ENCODE data around the gene PORCN. TPM values are rescaled to one million over a fixed set of nuclear protein-coding genes. Genes with fewer than 3 reads are reported as not detected.

PORCN gene
- total RNA-seq, 2 donors from 2014 or later: 51.1 to 54.4 TPM

DNA sequence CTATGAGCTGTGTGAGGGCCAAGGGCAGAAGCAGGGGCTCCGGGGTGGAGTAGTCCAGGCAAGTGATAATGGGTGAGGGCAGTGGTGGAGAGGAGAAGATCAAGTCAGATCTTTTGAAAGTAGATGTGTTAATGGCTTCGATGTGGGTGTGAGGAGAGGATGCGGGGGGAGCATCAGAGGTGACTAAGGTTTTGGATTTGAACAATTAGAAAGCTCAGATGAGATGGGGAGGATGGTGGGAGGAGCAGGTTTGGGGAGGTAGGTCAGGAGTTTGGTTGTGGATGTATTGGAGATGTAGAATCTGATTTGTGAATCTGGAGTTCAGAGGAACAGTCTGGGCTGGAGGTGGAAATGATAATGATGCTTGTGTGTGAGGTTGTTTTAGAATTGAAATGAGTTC, 28.2 kb upstream of the PORCN start:
- H3K36me3 Mint-ChIP-seq (ENCODE audit: low read depth): peaks cover 41% of the 10 kb centered on the region
- H3K27ac Mint-ChIP-seq: no peak overlapping the region

DNA sequence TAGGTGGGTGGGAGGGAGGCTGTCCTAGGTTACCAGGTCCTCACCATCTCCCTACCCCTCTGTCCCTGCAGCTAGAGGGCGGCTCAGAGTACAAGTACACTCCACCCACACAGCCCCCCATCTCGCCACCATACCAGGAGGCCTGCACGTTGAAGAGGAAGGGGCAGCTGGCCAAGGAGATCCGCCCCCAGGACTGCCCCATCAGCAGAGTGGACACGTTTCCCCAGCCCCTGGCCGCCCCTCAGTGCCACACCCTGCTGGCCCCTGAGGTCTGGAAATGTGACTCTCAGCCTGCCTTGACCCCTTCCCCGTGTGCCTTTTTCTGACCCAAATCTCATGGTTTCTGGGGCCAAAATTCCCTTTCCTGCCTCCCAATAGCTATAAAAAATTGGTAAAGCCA, 26.3 kb upstream of the PORCN start:
- TF ChIP-seq, protein P1, sequence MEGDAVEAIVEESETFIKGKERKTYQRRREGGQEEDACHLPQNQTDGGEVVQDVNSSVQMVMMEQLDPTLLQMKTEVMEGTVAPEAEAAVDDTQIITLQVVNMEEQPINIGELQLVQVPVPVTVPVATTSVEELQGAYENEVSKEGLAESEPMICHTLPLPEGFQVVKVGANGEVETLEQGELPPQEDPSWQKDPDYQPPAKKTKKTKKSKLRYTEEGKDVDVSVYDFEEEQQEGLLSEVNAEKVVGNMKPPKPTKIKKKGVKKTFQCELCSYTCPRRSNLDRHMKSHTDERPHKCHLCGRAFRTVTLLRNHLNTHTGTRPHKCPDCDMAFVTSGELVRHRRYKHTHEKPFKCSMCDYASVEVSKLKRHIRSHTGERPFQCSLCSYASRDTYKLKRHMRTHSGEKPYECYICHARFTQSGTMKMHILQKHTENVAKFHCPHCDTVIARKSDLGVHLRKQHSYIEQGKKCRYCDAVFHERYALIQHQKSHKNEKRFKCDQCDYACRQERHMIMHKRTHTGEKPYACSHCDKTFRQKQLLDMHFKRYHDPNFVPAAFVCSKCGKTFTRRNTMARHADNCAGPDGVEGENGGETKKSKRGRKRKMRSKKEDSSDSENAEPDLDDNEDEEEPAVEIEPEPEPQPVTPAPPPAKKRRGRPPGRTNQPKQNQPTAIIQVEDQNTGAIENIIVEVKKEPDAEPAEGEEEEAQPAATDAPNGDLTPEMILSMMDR (conservative IDR thresholded peaks at IDR 0.05): no peak
- Histone ChIP-seq H3K4me3 (ENCODE audit: low read length) (no peak overlapping the region), H3K36me3 (ENCODE audit: control insufficient read depth, insufficient read depth, low read length) (peaks cover 32% of the 10 kb centered on the region), H3K27ac (ENCODE audit: low read depth, low read length) (no peak overlapping the region), H3K27me3 (ENCODE audit: control insufficient read depth, insufficient read depth, low read length, poor library complexity, severe bottlenecking) (no peaks in the 10 kb centered on the region), H3K4me1 (ENCODE audit: control insufficient read depth, insufficient read depth, low read length) (no peaks in the 10 kb centered on the region), H3K9me3 (ENCODE audit: control insufficient read depth, low read length) (no peaks in the 10 kb centered on the region), H3K9ac (ENCODE audit: extremely low read depth, low read length, poor library complexity, severe bottlenecking) (no peak overlapping the region)
- H3K4me1 Mint-ChIP-seq: peaks cover under 1% of the 10 kb centered on the region
- DNase-seq: no peak
- peaks cover 63% of the 10 kb centered on the region for H3K9me3 Mint-ChIP-seq
- no peak overlapping the region for H3K27ac Mint-ChIP-seq
- 92% methylated on average over 5 of the region's 7 CpGs; no CpG with 5 or more reads in 1 of the 2 experiments for WGBS, 2 experiments (ENCODE audit: insufficient coverage in 1 of 2, insufficient read length in 1 of 2)
- no peak overlapping the region for H3K4me3 Mint-ChIP-seq
- H3K36me3 Mint-ChIP-seq (ENCODE audit: low read depth): peaks cover 50% of the 10 kb centered on the region
- no peaks in the 10 kb centered on the region for H3K27me3 Mint-ChIP-seq (ENCODE audit: insufficient read depth)

More for the DNA sequence above, 28.2 kb upstream of the PORCN start:
- Histone ChIP-seq H3K27me3 (ENCODE audit: control insufficient read depth, insufficient read depth, low read length, poor library complexity, severe bottlenecking) (no peaks in the 10 kb centered on the region), H3K4me3 (ENCODE audit: low read length) (no peak overlapping the region), H3K4me1 (ENCODE audit: control insufficient read depth, insufficient read depth, low read length) (no peaks in the 10 kb centered on the region), H3K36me3 (ENCODE audit: control insufficient read depth, insufficient read depth, low read length) (peaks cover 29% of the 10 kb centered on the region), H3K9me3 (ENCODE audit: control insufficient read depth, low read length) (no peaks in the 10 kb centered on the region), H3K9ac (ENCODE audit: extremely low read depth, low read length, poor library complexity, severe bottlenecking) (no peak overlapping the region), H3K27ac (ENCODE audit: low read depth, low read length) (no peak overlapping the region)
- no peak for DNase-seq
- TF ChIP-seq, protein P1 (conservative IDR thresholded peaks at IDR 0.05): no peak
- peaks cover 69% of the 10 kb centered on the region for H3K9me3 Mint-ChIP-seq
- H3K4me3 Mint-ChIP-seq: no peak overlapping the region
- no peaks in the 10 kb centered on the region for H3K27me3 Mint-ChIP-seq (ENCODE audit: insufficient read depth)
- peaks cover 9% of the 10 kb centered on the region for H3K4me1 Mint-ChIP-seq
- 96% methylated on average over 3 of the region's 3 CpGs; no CpG with 5 or more reads in 1 of the 2 experiments for WGBS, 2 experiments (ENCODE audit: insufficient coverage in 1 of 2, insufficient read length in 1 of 2)

DNA sequence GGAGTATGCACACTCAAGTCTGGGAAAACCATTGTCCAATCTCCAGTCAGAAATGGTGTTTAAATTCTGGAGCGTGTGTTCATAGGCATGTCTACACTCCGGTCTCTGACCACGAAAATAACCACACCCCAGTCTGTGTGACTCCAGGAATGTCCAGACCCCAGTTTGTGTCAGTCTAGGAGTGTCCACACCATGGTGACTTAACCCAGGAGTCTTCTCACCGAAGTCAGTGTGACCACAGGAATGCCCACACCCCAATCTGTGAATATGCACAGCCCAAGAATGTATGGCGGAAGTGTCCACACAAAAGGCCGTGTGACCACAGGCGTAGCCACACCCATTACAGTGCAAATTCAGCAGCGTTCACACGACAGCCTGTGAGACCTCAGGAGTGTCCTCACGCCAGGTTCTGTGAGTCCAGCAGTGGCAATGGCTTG, 21.4 kb upstream of the PORCN start:
- Histone ChIP-seq H3K27me3 (ENCODE audit: control insufficient read depth, insufficient read depth, low read length, poor library complexity, severe bottlenecking) (no peaks in the 10 kb centered on the region), H3K27ac (ENCODE audit: low read depth, low read length) (no peak overlapping the region), H3K4me3 (ENCODE audit: low read length) (no peak overlapping the region), H3K4me1 (ENCODE audit: control insufficient read depth, insufficient read depth, low read length) (no peaks in the 10 kb centered on the region), H3K9ac (ENCODE audit: extremely low read depth, low read length, poor library complexity, severe bottlenecking) (no peak overlapping the region), H3K36me3 (ENCODE audit: control insufficient read depth, insufficient read depth, low read length) (peaks cover 20% of the 10 kb centered on the region), H3K9me3 (ENCODE audit: control insufficient read depth, low read length) (no peaks in the 10 kb centered on the region)
- no peak for DNase-seq
- H3K4me1 Mint-ChIP-seq: no peaks in the 10 kb centered on the region
- H3K36me3 Mint-ChIP-seq (ENCODE audit: low read depth): peaks cover 20% of the 10 kb centered on the region
- no peaks in the 10 kb centered on the region for H3K27me3 Mint-ChIP-seq (ENCODE audit: insufficient read depth)
- 90 to 94% methylated on average over 7 to 10 of the region's 10 CpGs for WGBS, 2 experiments (ENCODE audit: insufficient coverage in 1 of 2, insufficient read length in 1 of 2)
- H3K9me3 Mint-ChIP-seq: peaks cover 70% of the 10 kb centered on the region
- no peak overlapping the region for H3K4me3 Mint-ChIP-seq
- TF ChIP-seq, protein P1 (conservative IDR thresholded peaks at IDR 0.05): no peak
- H3K27ac Mint-ChIP-seq: no peak overlapping the region

Measured in endodermal cell (in vitro differentiated cells).